ENCODE results near the gene GNA14.

DNA sequence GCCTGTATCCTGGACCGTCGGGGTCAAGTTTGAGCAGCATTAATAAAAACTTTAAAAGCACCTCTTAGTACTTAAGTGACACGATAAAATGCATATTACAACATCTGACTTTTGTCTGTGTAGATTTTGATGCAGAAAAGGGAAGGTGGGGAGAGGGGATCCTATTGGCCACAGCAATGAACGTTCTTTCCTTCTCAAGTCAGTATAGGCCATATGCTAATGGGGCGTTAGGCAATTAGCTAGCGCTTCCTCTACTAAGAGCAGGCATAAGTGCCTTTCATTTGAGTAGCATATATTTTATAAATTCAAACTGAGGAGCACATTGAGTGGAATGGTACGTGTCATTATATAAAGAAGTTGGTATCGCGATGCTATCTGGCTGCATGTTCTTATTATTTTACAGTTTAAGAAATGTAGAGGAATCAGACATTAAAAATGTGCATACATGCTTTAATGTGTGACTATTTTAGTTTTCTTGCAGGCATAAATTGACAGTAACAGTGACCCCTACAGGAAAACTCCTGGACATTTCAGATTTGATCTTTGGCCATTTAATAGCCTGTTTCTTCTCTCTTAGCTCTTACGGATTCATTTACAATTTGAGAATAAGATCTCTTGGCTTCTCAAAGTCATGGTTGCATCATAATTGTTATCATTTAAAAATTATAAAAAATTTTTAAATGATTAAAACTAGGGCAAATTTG lies 1.1 kb upstream of the GNA14 start:
- TF ChIP-seq, protein P1, sequence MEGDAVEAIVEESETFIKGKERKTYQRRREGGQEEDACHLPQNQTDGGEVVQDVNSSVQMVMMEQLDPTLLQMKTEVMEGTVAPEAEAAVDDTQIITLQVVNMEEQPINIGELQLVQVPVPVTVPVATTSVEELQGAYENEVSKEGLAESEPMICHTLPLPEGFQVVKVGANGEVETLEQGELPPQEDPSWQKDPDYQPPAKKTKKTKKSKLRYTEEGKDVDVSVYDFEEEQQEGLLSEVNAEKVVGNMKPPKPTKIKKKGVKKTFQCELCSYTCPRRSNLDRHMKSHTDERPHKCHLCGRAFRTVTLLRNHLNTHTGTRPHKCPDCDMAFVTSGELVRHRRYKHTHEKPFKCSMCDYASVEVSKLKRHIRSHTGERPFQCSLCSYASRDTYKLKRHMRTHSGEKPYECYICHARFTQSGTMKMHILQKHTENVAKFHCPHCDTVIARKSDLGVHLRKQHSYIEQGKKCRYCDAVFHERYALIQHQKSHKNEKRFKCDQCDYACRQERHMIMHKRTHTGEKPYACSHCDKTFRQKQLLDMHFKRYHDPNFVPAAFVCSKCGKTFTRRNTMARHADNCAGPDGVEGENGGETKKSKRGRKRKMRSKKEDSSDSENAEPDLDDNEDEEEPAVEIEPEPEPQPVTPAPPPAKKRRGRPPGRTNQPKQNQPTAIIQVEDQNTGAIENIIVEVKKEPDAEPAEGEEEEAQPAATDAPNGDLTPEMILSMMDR (IDR thresholded peaks at IDR 0.05), result peak; percentile 14 to 43 (median 32)
- TF ChIP-seq POLR2A (IDR thresholded peaks at IDR 0.05), result no peak
